Measurements from ENCODE around the gene ABLIM2.

Gene ABLIM2
- 3.1 to 4.9 (median 3.4) reads per million in 4 experiments for total RNA-seq

DNA sequence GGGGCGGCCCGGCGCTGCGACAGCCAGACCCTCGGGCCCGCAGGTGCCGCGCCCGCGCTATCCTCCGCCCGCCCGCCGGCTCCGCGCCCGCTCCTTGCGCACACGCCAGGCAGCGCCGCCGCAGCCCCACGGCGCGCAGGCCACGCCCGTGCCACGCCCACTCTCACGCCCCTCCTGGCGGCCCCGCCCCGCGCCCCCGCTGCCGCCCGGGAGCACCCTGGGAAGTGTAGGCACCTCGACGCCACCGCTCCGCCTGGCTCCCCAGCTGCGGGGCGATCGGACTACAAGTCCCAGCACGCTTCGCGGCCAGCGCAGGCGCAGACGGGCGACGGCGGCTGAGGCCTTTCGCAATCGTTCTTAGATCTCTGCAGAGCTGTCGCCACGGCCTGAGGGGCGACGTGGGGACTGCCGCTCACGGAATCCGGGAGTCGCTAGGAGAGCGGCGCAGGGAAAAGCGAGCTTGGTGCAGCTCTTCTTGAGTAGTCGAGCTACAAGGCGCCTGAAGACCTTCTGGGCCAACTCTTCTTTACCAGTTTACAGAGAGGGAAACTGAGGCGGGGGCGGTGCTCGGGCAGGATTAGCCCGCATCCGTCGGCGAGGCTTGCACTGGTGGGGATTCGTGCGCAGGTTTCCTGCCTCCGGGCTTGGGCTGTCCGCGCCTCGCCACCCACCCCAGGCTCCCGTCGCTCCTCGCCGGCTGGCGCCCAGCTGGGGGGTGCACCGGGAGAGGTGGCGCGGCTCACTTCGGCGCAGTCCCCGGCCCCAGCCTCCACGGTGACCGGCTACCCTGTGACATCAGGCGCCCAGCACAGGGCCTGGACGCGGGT lies at the start of gene ABLIM2:
Gene ABLIM2, minus strand, starts transcription at position 104 of the 827 bp plus-strand sequence. CDS start 124 bp downstream, outside the sequence.
- peak; percentile 99 for DNase-seq

DNA sequence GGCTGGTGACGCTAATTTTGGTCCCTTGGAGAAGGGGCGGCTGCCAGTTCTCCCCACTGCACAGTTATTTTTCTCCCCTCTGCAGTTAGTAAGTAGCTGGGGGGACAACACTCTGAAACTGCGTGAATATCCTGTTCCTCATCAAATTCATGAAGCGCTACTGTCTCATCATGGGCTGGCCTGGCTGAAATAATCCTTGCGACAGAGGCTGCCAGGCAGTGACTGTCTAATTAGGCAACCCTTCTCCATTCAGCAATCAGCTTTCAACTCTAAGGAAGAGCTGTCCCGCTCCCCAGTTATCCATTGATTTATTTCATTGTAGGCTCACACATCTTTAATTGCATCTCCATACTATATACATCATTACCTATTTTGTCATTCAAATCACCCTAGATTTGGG lies 48.7 kb upstream of the ABLIM2 start:
- DNase-seq: no peak

DNA sequence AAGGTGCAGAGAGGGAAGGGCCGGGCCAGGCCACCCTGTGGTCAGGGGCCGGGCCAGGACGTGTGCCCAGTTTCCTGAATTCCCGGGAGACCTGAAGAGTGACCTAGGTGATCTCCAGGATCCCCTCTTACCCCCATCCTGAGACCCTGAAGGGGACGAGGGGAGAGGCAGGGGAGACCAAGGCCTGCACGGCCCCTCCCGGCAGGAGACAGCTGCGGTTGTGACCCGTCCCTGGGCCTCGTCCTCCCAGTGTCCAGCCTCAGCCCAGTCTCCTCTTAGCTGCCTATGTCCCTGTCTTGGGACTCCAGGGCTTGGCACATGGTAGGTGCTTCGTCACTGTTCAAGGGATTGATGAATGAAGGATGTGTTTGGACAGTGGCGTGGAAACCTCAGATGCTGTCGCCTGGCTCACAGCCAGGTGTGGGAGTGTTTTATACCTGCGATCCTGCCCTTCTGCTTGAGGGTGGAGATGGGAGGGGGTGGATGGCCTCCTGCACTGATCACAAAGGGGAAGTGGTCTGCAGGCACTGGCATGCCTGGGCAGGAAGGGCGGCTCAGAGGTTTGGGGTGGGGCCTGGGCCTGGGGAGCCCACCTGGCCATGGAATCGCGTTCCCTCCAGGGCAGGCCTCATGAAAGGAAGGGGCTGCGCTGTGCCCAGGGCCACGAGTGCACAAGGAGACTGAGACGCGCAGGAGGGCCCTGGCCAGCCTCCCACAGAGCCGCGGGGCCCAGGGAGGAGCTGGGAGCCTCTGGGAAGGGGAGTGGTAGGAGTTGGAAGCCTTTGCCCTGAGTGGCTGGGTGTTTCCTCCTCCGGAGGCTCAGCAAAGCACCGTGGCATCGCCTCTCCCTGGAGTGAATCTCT lies 47.4 kb upstream of the ABLIM2 start:
- no peak for DNase-seq

DNA sequence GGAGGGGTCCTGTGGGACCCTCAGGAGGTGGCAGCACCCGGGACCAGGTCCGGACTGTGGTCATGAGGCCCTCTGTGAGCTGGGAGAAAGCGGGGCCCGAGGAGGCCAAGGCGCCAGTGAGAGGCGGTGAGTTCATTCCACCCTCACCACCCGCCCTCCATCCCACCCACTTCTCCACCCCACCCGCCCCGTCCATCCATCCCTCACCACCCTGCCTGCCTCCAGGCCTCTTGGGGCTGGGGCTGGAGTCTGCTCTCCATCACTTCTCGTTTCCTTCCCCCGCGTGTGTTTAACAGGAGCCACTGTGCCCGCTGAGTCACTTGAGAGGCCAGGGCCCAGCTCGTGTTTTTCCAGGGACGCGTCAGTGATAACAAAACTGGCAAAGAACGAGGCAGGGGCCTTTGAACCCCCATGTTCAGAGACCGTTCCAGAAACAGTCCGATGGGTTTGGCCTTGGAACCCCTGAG lies 46.7 kb upstream of the ABLIM2 start:
- no peak for DNase-seq

DNA sequence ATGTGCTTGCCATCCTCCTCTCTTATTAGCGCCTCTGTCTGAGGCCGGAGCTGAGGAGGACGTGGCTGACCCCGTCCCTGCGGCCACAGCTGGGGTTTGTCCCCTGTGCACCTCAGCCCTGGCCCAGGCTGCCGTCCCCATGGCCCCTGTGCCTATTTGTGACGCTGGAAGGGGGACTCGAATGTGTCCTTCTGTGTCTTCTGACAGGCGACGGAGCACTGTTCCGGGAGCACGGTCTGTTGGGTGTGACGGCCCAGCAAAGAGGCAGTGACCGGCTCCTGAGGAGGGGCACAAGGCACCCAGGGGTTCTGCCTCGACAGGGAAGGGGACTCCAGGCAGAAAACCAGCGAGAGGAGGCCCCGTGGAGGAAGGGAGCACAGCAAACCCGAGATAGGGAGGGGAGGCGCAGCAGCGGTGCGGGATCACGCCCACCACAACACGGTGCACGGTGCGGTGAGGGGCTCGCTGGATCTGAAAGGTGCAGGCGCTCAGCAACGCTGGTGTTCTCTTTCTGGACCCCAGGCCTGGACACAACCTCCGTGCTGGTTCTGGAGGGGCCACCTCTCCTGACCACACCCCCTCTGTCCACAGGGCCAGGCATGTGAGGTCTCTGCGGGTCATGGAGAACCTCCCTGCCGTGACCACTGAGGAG lies 46.1 kb upstream of the ABLIM2 start:
- DNase-seq: no peak

DNA sequence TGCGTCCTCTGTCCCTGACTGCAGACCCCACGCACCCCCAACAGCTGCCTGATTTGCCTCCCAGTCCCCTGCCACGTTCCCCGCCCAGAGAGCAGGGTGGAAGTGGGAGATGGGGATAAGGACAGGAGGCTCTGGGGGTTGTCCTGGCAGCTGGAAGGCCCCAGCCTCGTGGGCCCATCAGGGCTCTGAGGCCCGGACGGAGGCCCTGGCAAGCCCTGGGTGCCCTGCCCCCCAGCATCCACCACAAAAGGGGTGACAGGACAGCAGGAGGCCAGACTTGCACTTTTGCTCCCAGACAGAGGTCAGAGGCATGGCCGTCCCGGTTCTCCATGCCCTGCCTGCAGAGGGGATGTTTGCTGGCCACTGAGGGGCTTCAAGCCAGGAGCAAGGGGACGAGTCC lies 45.2 kb upstream of the ABLIM2 start:
- no peak for DNase-seq

DNA sequence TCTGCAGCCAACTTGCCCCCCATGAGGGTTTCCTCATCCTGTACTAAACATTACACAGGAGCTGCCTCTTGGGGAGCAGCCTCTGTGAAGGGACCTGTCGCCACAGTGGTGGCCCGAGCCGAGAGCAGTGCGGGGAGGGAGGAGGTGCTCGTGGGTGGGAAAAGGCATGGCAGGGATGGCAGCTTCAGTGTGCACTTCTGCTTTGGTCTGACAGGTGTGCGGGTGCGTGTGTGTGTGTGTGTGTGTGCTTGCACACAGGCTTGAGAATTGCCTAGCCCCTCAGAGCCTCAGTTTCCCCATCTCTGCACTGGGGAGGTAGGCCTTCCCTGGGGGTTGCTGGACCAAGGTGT lies 44.4 kb upstream of the ABLIM2 start:
- no peak for DNase-seq

DNA sequence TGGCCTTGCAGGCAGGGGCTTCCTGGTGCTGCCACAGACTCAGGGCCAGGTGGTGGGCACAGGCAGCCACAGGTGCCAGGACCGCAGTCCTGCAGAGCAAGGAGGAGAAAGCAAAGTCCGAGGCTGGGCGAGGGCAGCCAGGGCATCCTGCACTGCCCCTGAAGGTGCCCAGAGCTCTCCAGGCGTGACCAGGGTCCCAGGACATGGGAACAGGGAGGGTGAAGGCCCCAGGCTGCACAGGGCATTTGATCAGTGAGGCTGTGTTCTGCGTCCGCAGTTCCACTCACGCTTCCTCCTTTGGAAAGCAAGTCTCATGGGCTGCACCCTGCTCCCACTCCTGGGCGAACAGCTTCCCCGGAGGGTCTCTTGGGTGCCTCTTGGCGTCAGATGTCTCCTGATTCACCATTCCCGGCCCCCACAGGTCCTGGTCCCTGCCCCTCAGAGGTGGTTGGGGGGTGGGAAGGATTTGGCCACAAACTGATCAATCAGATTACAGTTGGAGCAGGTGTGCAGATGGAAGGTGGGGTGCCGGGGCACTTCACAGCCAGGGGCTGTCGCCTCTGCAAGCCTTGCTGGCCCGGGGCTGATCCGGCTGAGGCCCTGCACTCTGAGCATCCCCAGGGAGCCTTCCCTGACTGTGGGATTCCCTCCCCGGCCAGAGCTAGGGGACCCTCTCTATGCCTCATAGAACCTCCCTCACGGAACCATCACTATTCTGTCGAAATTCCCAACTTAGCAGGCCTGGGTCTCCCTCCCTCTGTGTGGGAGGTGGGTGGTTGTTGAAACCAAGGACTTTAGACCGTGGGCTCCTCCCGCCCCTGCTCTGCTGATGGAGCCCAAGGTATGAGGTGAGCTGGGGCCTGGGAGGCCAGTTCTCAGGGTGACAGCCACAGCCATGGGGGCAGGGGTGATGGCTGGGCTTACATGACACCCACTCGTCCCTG lies 43.8 kb upstream of the ABLIM2 start:
- no peak for DNase-seq

DNA sequence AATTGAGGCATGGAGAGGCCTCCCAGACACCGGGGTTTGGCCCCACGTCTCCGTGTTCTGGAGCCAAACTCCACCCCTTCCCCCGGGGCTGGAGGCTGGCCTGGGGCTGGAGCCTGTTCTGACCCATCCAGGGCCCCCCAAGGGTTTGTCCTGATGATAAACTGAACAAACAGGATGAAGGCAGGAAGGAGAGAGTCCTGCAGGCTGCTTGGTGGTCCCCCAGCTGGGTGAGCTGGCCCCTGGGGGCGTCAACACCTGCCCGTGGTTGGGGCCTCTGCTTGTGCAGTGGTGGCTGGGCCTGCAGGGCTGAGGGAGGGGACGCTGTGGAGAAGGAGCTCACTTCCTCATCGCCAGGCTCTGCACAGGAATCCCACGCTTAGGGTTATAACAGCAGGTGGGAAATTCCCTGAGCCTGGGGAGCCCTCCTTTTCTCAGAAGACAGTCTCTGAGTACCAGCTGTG lies 42.7 kb upstream of the ABLIM2 start:
- no peak for DNase-seq

DNA sequence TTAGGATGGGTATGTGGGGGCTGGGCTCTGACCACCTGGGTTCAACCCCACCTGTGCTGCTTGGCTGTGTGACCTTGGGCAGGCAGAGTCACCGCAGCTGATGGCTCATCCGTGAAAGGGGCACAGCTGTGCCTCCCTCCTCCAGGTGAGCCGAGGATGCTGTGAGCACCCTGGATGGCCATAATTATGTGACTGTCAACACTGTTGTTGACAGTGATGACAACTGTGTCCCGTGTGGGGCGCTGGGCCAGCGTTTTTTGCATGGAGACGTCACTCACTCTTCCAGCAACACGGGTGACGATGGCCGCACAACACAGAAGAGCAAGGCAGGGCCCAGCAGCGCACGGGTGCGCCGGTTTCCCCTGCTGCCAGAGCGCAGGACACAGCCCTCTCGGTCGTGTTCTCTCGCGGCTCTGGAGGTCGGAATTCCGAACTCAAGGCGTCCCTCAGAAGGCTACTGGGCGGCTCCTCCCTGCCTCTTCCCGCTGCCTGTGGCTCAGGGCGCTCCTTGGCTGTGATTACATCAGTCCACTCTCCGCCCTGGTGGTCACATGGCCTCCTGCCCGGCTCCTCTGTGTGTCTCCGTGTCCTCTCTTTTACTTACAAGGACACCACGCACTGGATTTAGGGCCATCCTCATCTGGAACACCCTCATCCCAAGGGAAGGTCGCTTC lies 41.8 kb upstream of the ABLIM2 start:
- DNase-seq: no peak

DNA sequence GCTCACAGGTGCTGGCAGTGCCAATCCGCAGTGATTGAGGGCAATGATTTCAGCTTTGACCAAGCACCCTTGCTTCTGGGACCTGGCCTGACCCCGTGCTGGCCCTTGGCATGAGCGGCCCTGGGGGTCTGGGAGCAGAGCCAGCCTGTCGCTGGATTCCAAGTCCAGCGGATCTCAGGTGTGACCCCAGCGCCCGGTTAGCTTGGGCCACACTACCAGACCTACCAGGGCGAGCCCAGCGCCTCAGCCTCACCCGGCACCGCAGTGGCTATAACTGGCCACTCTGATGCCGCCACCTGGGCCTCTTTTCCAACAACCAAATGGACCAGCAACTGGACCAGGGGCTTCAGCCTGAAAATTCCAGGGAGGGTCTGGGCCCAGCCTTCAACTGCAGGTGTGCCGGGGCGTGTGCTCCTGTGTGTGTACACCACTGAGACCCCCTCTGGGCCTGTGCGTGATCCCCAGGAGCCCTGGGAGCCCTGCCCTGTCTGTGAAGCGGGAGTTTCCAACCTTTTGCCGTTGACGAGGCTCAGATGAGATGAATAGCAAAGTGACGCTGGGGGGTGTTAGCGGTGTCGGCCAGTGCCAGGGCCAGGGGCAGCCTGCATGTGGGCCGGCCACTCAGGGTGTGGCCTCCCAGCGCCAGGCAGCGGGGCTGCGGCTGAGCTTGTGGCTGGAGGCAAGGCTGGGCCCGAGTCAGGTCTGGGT lies 41.1 kb upstream of the ABLIM2 start:
- DNase-seq: no peak

DNA sequence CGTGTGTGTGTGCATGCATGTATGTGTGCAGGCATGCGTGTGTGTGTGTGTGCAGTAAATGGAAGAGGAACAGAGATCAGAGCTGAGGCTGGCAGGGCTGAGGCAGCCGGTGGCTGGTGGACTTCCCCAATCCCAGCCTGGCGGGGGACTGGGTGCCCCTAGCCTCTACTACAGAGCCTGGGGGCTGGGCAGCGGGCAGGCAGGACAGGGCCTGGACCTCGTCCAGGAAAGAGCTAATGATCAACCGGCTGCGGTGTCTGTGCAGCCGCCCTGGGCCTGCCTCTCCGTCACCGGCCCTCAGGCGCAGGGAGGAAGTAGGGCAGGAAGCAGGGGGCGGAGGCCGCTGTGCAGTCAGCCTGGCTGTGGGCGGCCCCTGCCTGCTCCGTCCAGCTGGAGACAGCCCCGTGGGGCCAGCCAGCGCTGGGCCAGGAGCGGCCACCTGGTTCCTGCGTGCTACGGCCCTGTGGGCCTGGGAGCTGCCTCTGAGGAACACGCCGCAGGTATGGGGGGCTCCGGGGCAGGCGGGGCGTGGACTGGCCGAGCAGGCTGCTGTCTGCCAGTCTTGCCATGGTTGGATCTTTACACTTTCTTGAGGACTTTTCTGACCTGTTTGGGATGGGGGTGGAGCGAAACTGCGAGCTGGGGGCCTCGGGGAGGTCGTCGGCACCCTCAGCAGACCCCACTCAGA lies 40.4 kb upstream of the ABLIM2 start, which contains the start of gene SH3TC1:
Gene SH3TC1, plus strand, starts transcription at position 385 of the 688 bp plus-strand sequence. CDS start 5,905 bp downstream, outside the sequence.
- no peak for DNase-seq

DNA sequence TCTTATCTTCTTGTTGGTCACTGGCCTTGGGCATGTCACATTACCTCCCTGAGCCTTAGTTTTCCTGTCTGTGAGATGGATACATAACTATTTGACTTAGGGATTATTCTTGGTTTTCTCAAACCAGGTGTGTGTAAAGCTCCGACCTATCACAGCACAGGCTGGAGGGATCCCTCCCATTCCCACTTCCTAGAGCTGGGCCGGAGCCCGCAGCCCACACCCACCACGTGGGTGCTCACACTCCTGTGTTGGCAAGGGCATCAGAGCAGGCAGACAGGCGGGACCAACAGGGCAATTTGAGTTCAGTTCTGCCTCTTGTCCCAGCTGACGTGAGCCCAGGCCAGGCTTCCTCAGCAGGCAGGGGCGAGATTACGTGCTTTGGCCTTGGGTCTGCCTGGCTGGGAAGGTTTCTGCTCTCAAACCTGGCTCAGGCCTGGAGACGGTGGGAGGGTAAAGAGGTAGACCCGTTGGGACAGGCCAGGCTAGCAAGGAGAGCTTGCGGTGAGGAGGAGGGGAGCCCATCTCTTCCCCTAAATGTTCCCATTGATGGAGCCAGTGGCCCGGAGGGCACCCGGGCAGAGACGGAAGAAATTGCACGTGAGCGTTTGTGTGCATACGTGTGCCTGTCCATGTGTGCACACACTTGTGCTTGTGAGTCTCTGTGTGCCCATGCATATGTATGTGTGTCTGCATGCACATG lies 39.7 kb upstream of the ABLIM2 start:
- DNase-seq: no peak

DNA sequence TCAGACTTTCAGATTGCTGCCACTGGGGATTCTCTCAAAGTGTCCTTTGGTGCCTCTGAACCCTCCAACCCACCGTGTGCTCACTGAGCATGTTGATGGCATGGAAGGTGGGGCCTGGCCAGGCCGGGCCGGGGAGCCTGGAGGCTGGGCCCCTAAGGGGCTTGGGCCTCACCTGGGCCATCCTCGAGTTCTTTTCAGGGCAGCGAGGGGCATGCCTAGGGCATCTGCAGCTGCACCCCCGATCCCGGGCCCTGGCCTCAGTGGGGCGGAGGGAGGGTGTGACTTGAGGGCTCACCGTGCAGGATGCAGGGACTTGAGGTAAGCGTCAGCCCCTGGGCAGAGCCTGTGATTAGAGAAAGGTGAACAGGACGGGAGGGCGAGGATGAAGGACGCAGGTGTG lies 38.9 kb upstream of the ABLIM2 start:
- DNase-seq: no peak

DNA sequence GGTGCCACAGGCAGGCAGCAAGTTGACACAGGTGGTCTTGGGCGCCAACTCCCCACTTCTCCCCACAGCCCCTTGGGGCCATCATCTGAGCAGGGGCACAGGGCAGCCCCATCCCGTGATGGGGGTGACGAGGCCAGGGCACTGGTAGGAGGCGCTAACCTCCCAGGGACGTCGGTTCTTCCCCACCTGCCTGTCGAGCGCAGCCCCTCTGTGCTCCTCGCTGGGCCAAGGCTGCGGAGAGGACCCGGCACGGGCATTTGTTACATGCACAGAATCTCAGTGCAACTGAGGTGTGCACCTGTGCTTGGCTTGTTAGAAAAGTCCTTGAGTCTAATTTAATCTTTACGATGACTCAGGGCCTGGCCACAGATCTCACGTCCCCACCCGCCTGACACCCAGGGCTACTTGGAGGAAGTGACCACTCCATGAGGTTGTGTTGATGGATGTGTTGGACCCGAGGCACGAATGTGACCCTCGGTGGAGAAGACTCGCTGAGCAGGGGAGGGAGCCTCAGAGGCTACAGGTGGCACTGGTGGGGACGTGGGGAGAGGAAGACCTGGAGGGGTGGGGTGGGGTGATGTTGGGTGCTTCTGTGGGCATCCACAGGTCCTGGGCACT lies 37.3 kb upstream of the ABLIM2 start:
- DNase-seq: no peak

DNA sequence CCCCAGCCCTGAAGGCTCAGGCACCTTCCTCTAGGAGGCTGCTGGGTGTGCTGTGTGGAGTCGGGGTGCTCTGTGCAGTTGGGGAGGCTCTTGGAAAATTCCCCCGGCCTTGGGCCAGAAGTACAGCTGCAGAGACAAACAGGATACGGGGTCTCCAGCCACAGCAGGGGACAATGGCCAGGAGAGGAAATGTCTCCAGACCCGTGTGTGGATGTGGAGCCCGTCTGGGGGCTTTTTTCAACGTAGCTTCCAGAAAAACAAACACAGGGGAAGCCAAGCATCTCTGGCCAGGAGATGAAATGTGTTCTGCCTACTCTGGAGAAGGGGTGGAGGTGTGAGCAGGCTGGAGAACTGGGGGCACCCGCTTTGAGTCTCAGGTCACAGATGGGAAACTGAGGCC lies 36.8 kb upstream of the ABLIM2 start:
- no peak for DNase-seq

DNA sequence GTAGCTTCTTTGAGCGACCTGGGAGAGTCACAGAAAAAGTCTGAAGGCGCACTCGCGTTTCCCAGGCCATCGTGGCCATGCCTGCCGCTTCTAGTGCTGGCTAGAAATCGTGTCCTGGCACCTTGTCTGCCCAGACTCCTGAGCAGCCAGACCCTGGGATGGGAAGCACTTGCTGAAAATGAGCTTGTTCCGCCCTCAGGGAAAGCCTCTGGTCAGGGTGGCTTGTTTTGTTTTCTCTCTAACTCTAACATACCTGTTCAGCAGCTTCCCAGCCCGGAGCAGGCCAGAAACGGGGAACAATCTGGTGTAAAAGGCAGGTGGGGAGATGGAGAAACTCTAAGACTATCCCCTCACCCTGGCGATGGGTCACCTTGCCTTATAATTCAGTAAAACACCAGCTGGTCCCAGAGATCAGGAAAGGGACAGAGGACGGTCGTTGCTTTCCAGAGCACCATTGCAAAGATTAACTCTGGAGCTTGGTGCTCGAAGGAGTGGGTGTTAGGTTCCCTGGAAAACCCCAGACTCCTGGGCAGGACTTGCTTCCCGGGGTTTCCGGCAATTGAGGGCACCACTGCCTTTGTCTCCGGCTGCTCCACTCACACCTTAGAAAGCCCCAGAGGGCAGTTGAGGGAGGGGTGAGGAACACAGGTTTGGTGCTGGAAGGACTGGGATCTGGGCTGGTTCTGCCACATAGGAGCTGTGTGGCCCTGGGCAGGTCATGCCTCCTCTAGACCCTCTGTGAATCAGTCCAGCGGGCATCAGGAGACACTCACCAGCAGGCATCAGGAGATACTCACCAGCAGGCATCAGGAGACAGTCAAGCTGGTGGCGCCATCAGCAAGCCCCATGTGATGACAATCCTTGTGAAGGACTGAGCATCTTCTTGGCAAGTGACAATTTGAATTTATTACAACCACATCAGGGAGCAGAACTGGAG lies 36.0 kb upstream of the ABLIM2 start:
- no peak for DNase-seq
